ENCODE measurements around the gene REC114.

REC114 gene

GRCh38 chr15:73608475-73608874 lies 165.5 kb downstream of the REC114 start:
- no peak for DNase-seq

DNA sequence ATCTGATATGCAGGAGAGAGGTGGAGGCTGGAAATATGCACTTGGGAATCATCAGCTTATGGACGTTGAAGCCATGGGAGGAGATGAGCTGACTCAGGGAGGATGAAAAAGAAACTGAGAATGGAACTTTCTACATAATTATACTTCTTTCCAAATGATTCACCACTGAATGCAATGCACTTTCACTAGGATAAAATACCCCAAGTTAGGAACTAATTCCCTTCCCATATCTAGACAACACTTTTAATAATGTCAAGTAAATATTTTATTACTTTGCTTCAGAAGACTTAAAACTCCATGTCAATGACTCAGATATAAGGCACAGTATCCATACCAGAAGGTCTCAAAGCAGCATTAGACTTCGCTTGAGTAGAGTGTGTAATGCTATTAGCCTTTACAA lies 166.0 kb downstream of the REC114 start:
- no peak for DNase-seq
